ENCODE measurements around the gene NKTR. TPM values are rescaled to one million over a fixed set of nuclear protein-coding genes. Genes with fewer than 3 reads are reported as not detected.
A peak's percentile ranks its signal among the peaks of the same experiment; 100 is the strongest.

NKTR gene
- polyA plus RNA-seq, 1 donor (not counting 4 experiments of a cell fraction or from before 2014, with no cell fraction given): 38.6 TPM

- H3K4me3 ChIP-seq (ENCODE audit: control insufficient read depth in 2 of 3, extremely low read depth in 1 of 3, insufficient read depth in 2 of 3, low read depth in 1 of 3, low read length in 3 of 3): no peak overlapping the region
- H3K27me3 ChIP-seq (ENCODE audit: control insufficient read depth, extremely low read depth, insufficient read depth, low read length): no peaks in the 10 kb centered on the region
- H2AFZ ChIP-seq (ENCODE audit: control insufficient read depth, low read length): no peak overlapping the region
- no peaks in the 10 kb centered on the region for H3K79me2 ChIP-seq (ENCODE audit: control insufficient read depth, insufficient read depth, low read length)
- TF ChIP-seq CTCF (optimal IDR thresholded peaks at IDR 0.05 in 1 of 3, IDR thresholded peaks at IDR 0.05 in 1 of 3, conservative IDR thresholded peaks at IDR 0.05 in 1 of 3; ENCODE audit: extremely low read depth in 1 of 3, insufficient read depth in 2 of 3, low read length in 3 of 3): no peak
- no peak for TF ChIP-seq EZH2 (IDR thresholded peaks at IDR 0.05; ENCODE audit: low read length)
- no peaks in the 10 kb centered on the region for H3K9me3 ChIP-seq (ENCODE audit: control insufficient read depth, low read depth, low read length)
- dilution Hi-C loops (cut with MboI; ENCODE audit: extremely low pct_ligation_motif_present, low sequenced_read_pairs): no loop called here
- H3K9ac ChIP-seq (ENCODE audit: control insufficient read depth, extremely low read depth, insufficient read depth, low read length): no peak overlapping the region
- peaks cover 9% of the 10 kb centered on the region for H3K4me1 ChIP-seq (ENCODE audit: control insufficient read depth, extremely low read depth, insufficient read depth, low read length)
- H3K9me1 ChIP-seq (ENCODE audit: control insufficient read depth, extremely low read depth, insufficient read depth, low read length): no peaks in the 10 kb centered on the region
- H4K20me1 ChIP-seq (ENCODE audit: control insufficient read depth, extremely low read depth, insufficient read depth, low read length): peaks cover 5% of the 10 kb centered on the region
- no peak for DNase-seq (ENCODE audit: low read depth, low spot score)
- peaks cover 31 to 42% of the 10 kb centered on the region in 2 experiments for H3K36me3 ChIP-seq (ENCODE audit: control insufficient read depth in 2 of 2, extremely low read depth in 1 of 2, insufficient read depth in 2 of 2, low read length in 2 of 2)
- H3K4me2 ChIP-seq (ENCODE audit: control insufficient read depth, extremely low read depth, insufficient read depth, low read depth, low read length): no peak overlapping the region
- FAIRE-seq: peak; percentile 69
- H3K27ac ChIP-seq (ENCODE audit: control insufficient read depth, insufficient read depth, low read length): no peak overlapping the region
Observed at GRCh38 chr3:42640771-42641370, 40.4 kb downstream of the NKTR start.

GRCh38 chr3:42647821-42648459 is 47.5 kb downstream of the NKTR start:
- no peak overlapping the region for H3K9ac ChIP-seq (ENCODE audit: control insufficient read depth, extremely low read depth, insufficient read depth, low read length)
- peaks cover 20% of the 10 kb centered on the region for H3K4me1 ChIP-seq (ENCODE audit: control insufficient read depth, extremely low read depth, insufficient read depth, low read length)
- no peak for DNase-seq (ENCODE audit: low read depth, low spot score)
- peaks cover 5% of the 10 kb centered on the region for H3K9me1 ChIP-seq (ENCODE audit: control insufficient read depth, extremely low read depth, insufficient read depth, low read length)
- H3K79me2 ChIP-seq (ENCODE audit: control insufficient read depth, insufficient read depth, low read length): peaks cover 2% of the 10 kb centered on the region
- no peaks in the 10 kb centered on the region for H3K27me3 ChIP-seq (ENCODE audit: control insufficient read depth, extremely low read depth, insufficient read depth, low read length)
- no peak overlapping the region for H3K27ac ChIP-seq (ENCODE audit: control insufficient read depth, insufficient read depth, low read length)
- H3K9me3 ChIP-seq (ENCODE audit: control insufficient read depth, low read depth, low read length): no peaks in the 10 kb centered on the region
- H2AFZ ChIP-seq (ENCODE audit: control insufficient read depth, low read length): no peak overlapping the region
- TF ChIP-seq EZH2 (IDR thresholded peaks at IDR 0.05; ENCODE audit: low read length) (no peak), CTCF (optimal IDR thresholded peaks at IDR 0.05 in 1 of 3, IDR thresholded peaks at IDR 0.05 in 1 of 3, conservative IDR thresholded peaks at IDR 0.05 in 1 of 3; ENCODE audit: extremely low read depth in 1 of 3, insufficient read depth in 2 of 3, low read length in 3 of 3) (no peak)
- dilution Hi-C loops (cut with MboI; ENCODE audit: extremely low pct_ligation_motif_present, low sequenced_read_pairs): no loop called here
- H3K4me2 ChIP-seq (ENCODE audit: control insufficient read depth, extremely low read depth, insufficient read depth, low read depth, low read length): no peak overlapping the region
- no peak overlapping the region for H3K4me3 ChIP-seq (ENCODE audit: control insufficient read depth in 2 of 3, extremely low read depth in 1 of 3, insufficient read depth in 2 of 3, low read depth in 1 of 3, low read length in 3 of 3)
- H4K20me1 ChIP-seq (ENCODE audit: control insufficient read depth, extremely low read depth, insufficient read depth, low read length): peaks cover 3% of the 10 kb centered on the region
- FAIRE-seq: no peak
- peaks cover 13 to 19% of the 10 kb centered on the region in 2 experiments for H3K36me3 ChIP-seq (ENCODE audit: control insufficient read depth in 2 of 2, extremely low read depth in 1 of 2, insufficient read depth in 2 of 2, low read length in 2 of 2)

All from keratinocyte (primary cell).